ENCODE data around the gene INPP4B. TPM values are rescaled to one million over a fixed set of nuclear protein-coding genes. Genes with fewer than 3 reads are reported as not detected.

The INPP4B gene
- total RNA-seq, 1 experiment from 2014 or later = 25.2 TPM

GRCh38 chr4:142572071-142572470 is 274.0 kb downstream of the INPP4B start:
- H3K27ac ChIP-seq = no peak overlapping the region
- no peaks in the 10 kb centered on the region for H3K36me3 ChIP-seq
- H3K4me1 ChIP-seq = no peaks in the 10 kb centered on the region

DNA sequence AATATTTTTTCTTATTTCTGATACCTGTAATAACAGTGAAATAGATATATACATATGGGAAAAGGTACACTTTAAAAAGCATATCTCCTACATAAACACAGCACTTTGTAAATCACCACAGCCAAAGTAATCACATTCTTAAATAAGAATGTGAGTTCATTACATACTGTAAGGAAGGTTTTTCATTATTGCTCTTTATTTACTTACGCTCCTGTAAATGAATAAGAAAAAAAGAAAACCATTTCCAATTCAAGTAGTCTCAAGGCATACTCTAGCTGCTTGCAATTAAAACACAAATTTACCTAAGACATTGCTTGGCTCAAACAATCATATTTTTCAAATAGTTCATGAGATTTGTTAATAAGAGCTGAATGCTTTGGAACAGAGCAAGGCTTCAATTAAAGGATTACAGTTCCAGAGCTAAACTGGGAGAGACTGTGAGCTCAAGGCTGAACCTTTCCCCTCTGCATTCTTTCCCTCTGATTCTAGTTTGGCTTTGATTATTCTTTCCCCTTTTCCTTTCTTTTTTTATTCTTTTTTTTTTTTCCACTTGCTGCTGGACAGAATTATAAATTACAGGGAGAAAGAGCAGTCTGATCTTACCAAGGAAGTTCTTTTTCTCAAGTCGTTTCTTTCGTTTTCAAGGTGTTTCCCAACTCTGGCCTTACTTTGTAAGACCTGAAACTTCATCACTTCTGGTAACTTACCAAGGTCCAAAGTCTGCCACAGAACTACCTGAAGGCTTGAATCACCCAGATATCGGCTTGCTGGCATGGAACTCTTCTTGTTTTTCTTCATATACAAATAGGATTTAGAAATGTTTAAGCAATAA is 278.3 kb downstream of the INPP4B start:
- H3K36me3 ChIP-seq = no peaks in the 10 kb centered on the region
- H3K4me3 ChIP-seq = no peak overlapping the region
- H3K4me1 ChIP-seq = peaks cover 11% of the 10 kb centered on the region; the same call in 1 of the 2 replicates
- H3K27me3 ChIP-seq = no peaks in the 10 kb centered on the region
- no peaks in the 10 kb centered on the region for H3K9me3 ChIP-seq (replicated peaks)
- no peak overlapping the region for H3K27ac ChIP-seq
- no peak for DNase-seq

More at GRCh38 chr4:142572071-142572470, 274.0 kb downstream of the INPP4B start:
- Histone ChIP-seq H3K4me3 (no peak overlapping the region), H3K9me3 (replicated peaks) (no peaks in the 10 kb centered on the region), H3K27me3 (no peaks in the 10 kb centered on the region)
- DNase-seq = no peak

DNA sequence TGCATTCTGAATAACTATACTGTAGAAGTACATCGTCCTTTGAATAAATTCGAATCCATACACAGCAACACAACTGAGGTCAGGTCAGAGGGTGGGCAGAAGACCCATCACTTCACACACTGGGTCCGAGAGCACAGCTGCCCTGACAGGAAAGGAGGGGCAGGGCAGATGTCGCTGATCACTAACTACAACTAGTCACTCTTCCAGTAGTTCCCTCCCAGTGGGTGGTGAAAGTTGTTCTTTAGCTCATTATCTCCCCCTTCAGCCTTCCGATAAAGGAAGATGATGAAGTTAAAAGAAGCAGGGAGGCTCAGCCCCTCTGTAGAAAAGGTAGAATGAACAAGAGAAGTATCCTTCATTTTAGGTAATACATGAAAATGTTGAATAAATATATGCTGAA is 278.9 kb downstream of the INPP4B start:
- Histone ChIP-seq H3K27me3 (no peaks in the 10 kb centered on the region), H3K4me1 (peaks cover 12% of the 10 kb centered on the region; the same call in 1 of the 2 replicates), H3K9me3 (replicated peaks) (no peaks in the 10 kb centered on the region), H3K4me3 (no peak overlapping the region), H3K27ac (no peak overlapping the region), H3K36me3 (no peaks in the 10 kb centered on the region)
- DNase-seq = peak; percentile 35 to 57

- Histone ChIP-seq H3K4me1 (peaks cover 12% of the 10 kb centered on the region; the same call in 1 of the 2 replicates), H3K4me3 (no peak overlapping the region), H3K27me3 (no peaks in the 10 kb centered on the region), H3K9me3 (replicated peaks) (no peaks in the 10 kb centered on the region), H3K36me3 (no peaks in the 10 kb centered on the region), H3K27ac (no peak overlapping the region)
- DNase-seq = no peak
Observed at GRCh38 chr4:142566777-142567176, 279.3 kb downstream of the INPP4B start.

GRCh38 chr4:142566243-142566642 is 279.9 kb downstream of the INPP4B start:
- H3K4me1 ChIP-seq = peaks cover 12% of the 10 kb centered on the region; the same call in 1 of the 2 replicates

GRCh38 chr4:142565771-142566170 is 280.3 kb downstream of the INPP4B start:
- peaks cover 12% of the 10 kb centered on the region; the same call in 1 of the 2 replicates for H3K4me1 ChIP-seq
- DNase-seq = no peak
- H3K9me3 ChIP-seq (replicated peaks) = no peaks in the 10 kb centered on the region
- H3K36me3 ChIP-seq = no peaks in the 10 kb centered on the region
- no peak overlapping the region for H3K27ac ChIP-seq
- H3K4me3 ChIP-seq = no peak overlapping the region
- no peaks in the 10 kb centered on the region for H3K27me3 ChIP-seq

More at GRCh38 chr4:142566243-142566642, 279.9 kb downstream of the INPP4B start:
- Histone ChIP-seq H3K27me3 (no peaks in the 10 kb centered on the region), H3K9me3 (replicated peaks) (no peaks in the 10 kb centered on the region), H3K4me3 (no peak overlapping the region), H3K36me3 (no peaks in the 10 kb centered on the region), H3K27ac (no peak overlapping the region)
- no peak for DNase-seq

DNA sequence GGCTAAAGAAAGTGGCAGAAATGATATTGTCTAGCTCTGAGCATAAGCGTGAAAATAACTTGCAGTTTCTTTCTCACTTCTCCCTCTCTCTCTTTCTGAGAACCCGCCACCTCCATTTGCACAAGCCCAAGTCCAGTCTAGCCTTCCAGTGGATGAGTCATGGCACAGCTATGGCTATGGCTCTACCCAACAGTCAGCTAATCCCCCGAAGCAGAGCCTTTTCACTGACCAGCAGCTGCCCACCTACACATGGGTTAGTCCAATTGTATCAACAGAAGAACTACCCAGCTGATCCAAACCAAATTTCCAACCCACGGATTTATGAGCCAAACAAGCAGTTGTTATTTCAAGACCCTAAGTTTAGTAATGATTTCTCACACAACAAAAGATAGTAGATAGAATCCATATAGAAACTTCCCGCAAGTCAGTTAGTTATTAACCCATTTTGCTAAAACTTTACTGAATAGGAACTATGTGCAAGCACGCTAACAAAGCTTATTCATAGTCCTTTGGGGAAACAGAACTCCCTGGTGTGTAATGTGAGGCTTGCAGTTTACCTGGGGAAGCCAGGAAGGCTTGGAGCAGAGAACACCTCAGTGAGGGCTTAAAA is 282.3 kb downstream of the INPP4B start:
- Histone ChIP-seq H3K36me3 (no peaks in the 10 kb centered on the region), H3K27me3 (no peaks in the 10 kb centered on the region), H3K4me1 (peaks cover 17% of the 10 kb centered on the region), H3K9me3 (replicated peaks) (no peaks in the 10 kb centered on the region), H3K4me3 (no peak overlapping the region), H3K27ac (peak overlapping the region; percentile 39)
- peak; percentile 68 to 75 for DNase-seq

- Histone ChIP-seq H3K36me3 (no peaks in the 10 kb centered on the region), H3K27ac (no peak overlapping the region), H3K27me3 (no peaks in the 10 kb centered on the region), H3K4me3 (no peak overlapping the region), H3K9me3 (replicated peaks) (no peaks in the 10 kb centered on the region), H3K4me1 (peaks cover 17% of the 10 kb centered on the region)
- DNase-seq = no peak
Observed at GRCh38 chr4:142559986-142560385, 286.1 kb downstream of the INPP4B start.

- Histone ChIP-seq H3K27ac (no peak overlapping the region), H3K9me3 (replicated peaks) (no peaks in the 10 kb centered on the region), H3K4me1 (peaks cover 14% of the 10 kb centered on the region), H3K36me3 (no peaks in the 10 kb centered on the region), H3K4me3 (no peak overlapping the region), H3K27me3 (no peaks in the 10 kb centered on the region)
- DNase-seq = no peak
Observed at GRCh38 chr4:142558851-142559250, 287.2 kb downstream of the INPP4B start.

GRCh38 chr4:142557239-142557801 is 288.8 kb downstream of the INPP4B start:
- Histone ChIP-seq H3K4me1 (peaks cover 5% of the 10 kb centered on the region), H3K4me3 (no peak overlapping the region), H3K9me3 (replicated peaks) (no peaks in the 10 kb centered on the region), H3K27me3 (no peaks in the 10 kb centered on the region), H3K27ac (no peak overlapping the region), H3K36me3 (no peaks in the 10 kb centered on the region)
- DNase-seq = no peak

DNA sequence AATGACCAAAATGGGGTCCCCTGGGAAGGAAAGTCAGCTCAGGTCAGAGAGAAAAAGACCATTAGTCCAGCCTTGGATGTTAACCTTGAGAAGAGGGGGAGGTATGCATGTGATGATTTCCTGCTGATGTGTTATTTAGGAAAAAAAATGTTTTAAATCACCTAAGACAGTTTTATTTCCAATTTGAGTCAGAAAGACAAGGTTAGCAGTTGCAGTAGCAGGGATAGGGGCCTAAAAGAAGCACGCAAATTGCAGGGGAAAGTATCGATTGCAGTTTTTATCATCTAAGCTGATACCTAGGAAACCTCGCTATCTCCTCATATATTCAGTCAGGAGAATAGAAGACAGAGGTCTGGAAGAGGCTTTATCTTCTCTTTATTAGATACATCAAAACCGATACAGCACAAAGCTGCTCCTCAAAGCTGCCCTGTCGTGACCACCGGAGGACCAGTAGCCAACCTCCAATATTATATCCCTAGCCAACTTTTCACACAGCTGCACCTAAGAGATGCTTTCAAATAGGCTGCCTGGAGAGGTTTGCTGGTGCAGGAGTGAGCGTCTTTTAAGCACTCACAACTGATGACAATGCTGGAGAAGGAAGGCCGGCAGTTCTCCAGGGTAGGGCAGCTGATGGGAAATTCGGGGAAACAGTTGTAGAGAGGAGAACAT is 289.4 kb downstream of the INPP4B start:
- Histone ChIP-seq H3K9me3 (replicated peaks) (no peaks in the 10 kb centered on the region), H3K27ac (no peak overlapping the region), H3K4me3 (no peak overlapping the region), H3K36me3 (no peaks in the 10 kb centered on the region), H3K4me1 (peaks cover 5% of the 10 kb centered on the region), H3K27me3 (no peaks in the 10 kb centered on the region)
- no peak for DNase-seq

DNA sequence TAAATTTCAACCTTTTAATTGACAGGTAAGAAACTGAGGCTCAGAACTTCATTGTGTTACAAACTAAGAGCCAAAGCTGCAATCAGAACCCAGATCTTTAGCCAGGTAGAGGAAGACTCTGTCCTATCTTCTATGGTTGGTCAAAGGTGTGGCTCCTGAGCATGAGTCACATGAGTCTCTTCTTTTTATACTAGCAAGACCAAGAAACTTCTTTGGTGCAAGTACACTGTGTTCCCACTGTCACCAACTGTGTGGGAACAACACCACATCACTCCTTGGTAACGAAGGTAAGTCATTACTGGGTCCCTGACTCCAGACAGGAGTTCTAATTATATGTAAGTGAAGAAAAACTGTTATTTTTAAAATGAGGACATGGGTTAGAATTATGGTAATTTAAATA is 290.1 kb downstream of the INPP4B start:
- no peaks in the 10 kb centered on the region for H3K36me3 ChIP-seq
- H3K4me3 ChIP-seq = no peak overlapping the region
- DNase-seq = no peak

GRCh38 chr4:142554412-142554811 is 291.7 kb downstream of the INPP4B start:
- no peaks in the 10 kb centered on the region for H3K27me3 ChIP-seq
- H3K4me3 ChIP-seq = no peak overlapping the region
- peaks cover 15% of the 10 kb centered on the region for H3K4me1 ChIP-seq
- no peak for DNase-seq
- no peaks in the 10 kb centered on the region for H3K36me3 ChIP-seq
- no peaks in the 10 kb centered on the region for H3K9me3 ChIP-seq (replicated peaks)
- no peak overlapping the region for H3K27ac ChIP-seq

More for the DNA sequence above, 290.1 kb downstream of the INPP4B start:
- Histone ChIP-seq H3K27ac (no peak overlapping the region), H3K9me3 (replicated peaks) (no peaks in the 10 kb centered on the region), H3K27me3 (no peaks in the 10 kb centered on the region), H3K4me1 (peaks cover 6% of the 10 kb centered on the region)

DNA sequence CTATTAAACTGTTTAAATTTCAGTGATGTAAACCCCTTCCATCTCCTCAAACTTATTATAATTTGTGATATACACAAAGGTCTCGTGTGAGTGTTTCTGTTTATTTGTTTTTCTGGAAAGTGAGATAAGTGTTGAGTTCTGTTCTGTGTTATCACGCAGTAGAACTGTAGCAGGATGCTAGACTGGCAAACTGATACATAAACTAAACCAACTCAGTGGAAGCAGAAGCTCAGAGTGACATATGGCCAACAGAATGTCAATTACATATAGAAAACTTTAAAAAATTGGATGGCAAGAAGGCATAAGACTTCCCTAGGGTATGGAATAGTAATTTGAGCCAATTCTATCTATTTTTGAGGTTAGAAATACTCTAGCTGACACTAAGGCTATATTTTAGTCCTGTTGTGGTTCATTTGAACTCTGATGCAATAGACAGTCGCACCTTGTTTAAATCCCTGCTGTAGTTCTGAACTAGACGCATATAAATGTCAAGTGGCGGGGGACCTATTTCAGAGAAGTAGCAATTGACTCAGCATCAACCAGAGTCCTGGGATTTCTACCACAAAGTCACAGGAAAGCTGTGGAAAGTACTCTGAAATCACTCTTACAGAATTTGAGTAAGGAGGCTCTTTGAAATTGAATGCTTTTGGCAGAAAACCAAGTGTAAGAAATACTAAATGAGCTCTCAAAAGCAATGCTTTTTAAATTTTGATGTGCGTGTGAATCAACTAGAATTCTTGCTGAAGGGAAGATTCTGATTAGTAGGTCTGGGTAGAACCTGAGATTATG is 294.4 kb downstream of the INPP4B start:
- no peak overlapping the region for H3K27ac ChIP-seq
- no peaks in the 10 kb centered on the region for H3K9me3 ChIP-seq (replicated peaks)
- DNase-seq = no peak

More for the DNA sequence above, 294.4 kb downstream of the INPP4B start:
- H3K4me1 ChIP-seq = peaks cover 15% of the 10 kb centered on the region
- H3K4me3 ChIP-seq = no peak overlapping the region
- H3K27me3 ChIP-seq = no peaks in the 10 kb centered on the region
- no peaks in the 10 kb centered on the region for H3K36me3 ChIP-seq
